HG02642 (cell line): ENCODE data around the gene MICALL2.

Experiments used
- ATAC-seq: cut with Tn5 transposase; IDR thresholded peaks from one replicate; pipeline ENCODE4 v1.9.1; 2021; ENCODE audit warnings: mild to moderate bottlenecking; ENCODE audit not compliant: unreplicated experiment, poor library complexity

Gene MICALL2

GRCh38 chr7:1421946-1422345 is 37.3 kb downstream of the MICALL2 start:
- no peak for ATAC-seq

DNA sequence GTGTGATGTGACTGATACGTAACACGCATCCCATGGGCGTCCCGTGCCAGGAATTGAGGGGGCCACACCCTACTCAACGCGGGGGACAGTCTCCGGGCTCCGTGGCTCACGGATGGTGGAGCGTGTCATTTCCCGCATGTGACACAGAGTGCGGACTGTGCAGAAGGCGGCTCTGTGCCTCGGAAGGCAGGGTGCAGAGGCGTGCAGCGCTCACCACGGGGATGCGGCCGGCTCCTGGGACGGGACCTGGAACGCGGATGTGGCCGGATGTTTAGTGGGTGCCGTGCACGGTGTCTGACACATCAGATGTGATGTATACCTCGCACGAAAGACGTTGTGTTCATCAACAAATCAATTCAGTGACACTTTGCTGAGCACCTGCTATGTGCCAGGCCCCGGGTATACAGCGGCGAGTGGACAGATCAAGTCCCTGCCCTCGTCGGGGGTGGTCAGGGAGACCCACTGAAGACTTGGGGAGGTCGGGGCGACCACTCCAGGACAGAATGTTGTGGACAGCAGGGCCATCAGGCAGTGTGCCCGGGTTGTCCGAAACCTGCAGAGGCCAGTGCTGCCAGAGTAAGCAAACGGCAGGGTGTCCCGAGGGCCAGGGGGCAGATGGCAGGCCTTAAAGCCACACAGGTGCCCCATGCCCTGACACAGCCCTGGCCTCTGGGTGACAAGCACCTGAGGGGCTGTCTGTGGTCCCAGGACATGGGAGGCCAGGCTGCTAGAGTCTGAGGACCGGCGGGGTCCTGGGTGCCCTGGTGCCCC is 38.1 kb downstream of the MICALL2 start:
- ATAC-seq: no peak

GRCh38 chr7:1419688-1420087 is 39.6 kb downstream of the MICALL2 start:
- ATAC-seq: no peak

- no peak for ATAC-seq
Observed at GRCh38 chr7:1419310-1419634, 40.0 kb downstream of the MICALL2 start.

- ATAC-seq: no peak
Observed at GRCh38 chr7:1418505-1419309, 40.6 kb downstream of the MICALL2 start.

DNA sequence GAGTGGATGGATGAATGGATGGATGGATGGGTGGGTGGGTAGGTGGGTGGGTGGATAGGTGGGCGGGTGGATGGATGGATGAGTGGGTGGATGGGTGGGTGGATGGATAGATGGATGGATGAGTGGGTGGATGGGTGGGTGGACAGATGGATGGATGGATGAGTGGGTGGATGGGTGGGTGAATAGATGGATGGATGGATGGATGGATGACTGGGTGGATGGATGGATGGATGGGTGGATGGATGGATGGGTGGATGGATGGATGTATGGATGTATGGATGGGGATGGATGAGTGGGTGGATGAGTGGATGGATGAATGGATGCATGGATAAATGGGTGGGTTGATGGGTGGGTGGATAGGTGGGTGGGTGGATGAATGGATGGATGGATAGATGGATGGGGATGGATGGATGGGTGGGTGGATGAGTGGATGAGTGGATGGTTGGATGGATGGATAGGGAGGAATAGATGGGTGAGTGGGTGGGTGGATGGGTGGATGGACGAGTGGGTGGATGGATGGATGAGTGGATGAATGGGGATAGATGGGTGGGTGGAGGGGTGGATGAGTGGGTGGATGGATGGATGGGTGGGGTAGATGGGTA is 43.8 kb downstream of the MICALL2 start:
- no peak for ATAC-seq

- ATAC-seq: no peak
Observed at GRCh38 chr7:1413936-1414639, 45.2 kb downstream of the MICALL2 start.

DNA sequence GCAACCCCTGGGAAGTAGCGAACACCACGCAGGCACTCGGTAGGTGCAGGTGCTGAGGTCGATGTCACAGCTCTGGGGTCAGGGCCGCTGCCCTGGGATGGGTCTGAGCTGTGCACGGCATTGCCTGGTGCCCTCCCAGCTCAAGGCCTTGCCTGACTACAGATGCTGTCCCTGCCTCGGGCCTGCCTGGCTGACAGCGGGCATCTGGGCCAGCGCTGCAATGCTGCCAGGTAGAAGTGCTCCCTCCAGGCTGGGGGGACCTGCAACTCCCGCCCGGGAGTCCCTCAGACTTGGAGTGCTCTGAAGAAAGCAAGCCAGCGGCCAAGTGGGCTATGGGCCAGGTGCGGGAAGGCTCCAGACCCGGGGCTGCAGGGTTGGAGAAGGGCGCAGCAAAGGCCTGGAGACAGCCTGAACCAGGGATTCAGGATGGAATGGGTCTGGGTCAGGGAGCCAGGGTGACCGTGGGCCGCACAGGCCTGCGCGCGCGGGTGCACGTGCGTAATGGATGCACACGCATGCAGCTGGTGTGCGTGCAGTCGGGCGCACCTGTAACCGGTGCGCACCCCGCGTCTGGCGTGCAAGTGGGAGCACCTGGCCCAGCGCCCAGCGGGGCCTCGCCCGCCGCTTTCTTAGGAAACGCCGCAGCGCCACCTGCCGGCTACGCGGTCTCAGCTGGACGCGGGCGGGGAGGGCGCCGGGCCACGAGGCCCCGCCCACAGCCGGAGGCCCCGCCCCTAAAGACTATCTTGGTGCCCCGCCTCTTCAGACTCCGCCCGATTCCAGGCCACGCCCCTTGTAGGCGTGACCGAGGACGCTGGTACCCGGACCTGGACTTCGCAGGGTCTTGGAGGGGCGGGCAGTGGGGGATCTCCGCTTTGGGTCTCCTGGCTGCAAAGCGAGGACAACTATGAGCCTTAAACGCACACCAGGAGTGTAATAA is 46.7 kb downstream of the MICALL2 start:
- no peak for ATAC-seq

GRCh38 chr7:1411414-1411813 is 47.9 kb downstream of the MICALL2 start:
- no peak for ATAC-seq

DNA sequence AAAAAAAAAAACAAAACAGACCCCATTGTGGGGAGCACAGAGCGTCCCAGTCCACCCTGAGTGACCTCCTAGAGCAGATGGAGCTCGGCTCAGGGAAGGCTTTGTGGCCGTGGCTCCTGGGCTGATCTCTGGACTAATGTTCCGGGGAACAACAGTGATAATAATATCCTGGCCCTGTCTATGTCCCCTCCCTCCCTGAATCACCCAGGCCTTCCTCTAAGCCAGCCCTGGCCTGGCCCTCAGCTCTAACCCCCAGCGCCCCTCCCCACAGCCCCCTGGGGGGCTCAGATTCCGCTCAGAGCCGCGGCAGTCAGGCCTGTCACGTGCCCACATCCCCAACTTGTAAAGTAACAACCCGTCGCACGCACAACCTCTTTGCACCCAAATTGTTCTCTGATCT is 48.3 kb downstream of the MICALL2 start:
- ATAC-seq: no peak

GRCh38 chr7:1409555-1409954 is 49.7 kb downstream of the MICALL2 start:
- ATAC-seq: no peak

- no peak for ATAC-seq
Observed at GRCh38 chr7:1408466-1408865, 50.8 kb downstream of the MICALL2 start.

- ATAC-seq: no peak
Observed at GRCh38 chr7:1407892-1408291, 51.4 kb downstream of the MICALL2 start.

GRCh38 chr7:1404898-1405548 is 54.2 kb downstream of the MICALL2 start:
- ATAC-seq: no peak

DNA sequence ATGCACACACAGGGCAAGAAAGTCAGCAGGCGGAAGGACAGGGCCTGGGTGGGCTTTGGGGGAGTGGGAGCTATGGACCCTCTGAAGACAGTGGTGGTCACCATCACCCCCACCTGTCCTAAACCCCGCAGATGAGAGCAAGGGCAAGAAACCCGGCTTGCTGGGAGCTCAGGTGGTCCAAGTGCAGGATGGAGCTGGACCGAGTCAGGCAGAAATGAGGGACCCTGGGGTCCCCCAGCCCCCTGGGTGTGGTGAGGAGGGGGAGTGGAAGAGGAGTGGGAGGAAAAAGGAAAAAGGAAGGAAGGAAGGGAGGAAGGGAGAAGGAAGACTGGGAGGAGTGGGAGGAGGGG is 54.8 kb downstream of the MICALL2 start:
- ATAC-seq: no peak

GRCh38 chr7:1403638-1404459 is 55.4 kb downstream of the MICALL2 start:
- ATAC-seq: no peak

DNA sequence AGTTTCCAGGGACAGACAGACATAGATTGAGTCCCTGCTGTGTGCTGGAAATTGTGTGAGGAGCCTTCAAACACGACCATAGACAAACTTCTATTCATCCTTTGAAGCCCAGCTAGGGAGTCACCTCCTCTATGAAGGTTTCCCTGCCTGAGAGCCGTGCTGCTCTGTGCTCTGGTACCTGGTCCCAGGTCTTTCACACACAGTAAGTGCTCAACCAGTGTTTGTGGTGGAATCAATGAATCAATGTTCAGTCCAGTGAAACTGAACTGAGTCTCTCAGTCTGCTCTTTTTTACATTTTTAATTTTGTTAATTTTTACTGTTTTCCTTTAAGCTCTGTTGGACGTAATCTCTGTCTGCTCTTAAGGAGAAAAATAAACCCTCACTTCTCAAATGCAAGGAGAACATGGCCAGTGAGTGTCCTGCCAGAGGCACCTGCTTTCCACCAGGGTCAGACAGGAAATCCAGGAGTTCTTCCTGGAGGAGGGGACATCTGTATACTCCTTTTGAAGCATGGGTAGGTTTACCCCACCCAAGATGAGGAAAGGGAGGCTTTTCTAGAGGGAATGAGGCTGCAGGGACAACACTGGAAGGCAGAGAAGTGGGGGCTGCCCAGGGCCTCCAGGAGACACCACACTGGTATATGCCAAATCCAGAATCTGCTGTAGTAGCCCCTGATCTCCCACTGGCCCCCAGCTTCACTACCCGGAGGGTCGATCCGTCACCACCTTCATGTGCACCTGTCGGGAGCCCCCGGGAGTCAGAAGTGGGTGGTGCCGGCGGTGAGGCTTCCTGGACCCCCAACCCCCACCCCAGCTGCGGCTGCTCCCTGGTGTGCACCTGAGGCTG is 56.3 kb downstream of the MICALL2 start:
- ATAC-seq: no peak
